SK-N-MC (cell line): Measurements from ENCODE around the gene STEEP1.

Source experiments
- DNase-seq: peaks from one replicate; pipeline ENCODE4 v3.0.0-alpha.2; 2011; ENCODE audit warnings: low read depth, low spot score
- H3K27ac ChIP-seq: fragments of 200-600 bp; sonication (generic); 2 replicates; pipeline ENCODE4 v1.5.1; 2016; ENCODE audit warnings: mixed run types
- H3K36me3 ChIP-seq: fragments of 200-600 bp; sonication (generic); 2 replicates; pipeline ENCODE4 v1.6.1; 2017; ENCODE audit warnings: antibody characterized with exemption, low read length, mixed read lengths; ENCODE audit not compliant: insufficient read depth
- H3K4me3 ChIP-seq: fragments of 200-600 bp; sonication (generic); 2 replicates; pipeline ENCODE4 v1.5.1; 2016
- H3K9ac ChIP-seq: fragments of 200-600 bp; sonication (generic); 2 replicates; pipeline ENCODE4 v1.8.0; 2017; ENCODE audit warnings: mixed run types, mixed read lengths; ENCODE audit not compliant: insufficient read length
- H3K9me3 ChIP-seq: fragments of 200-600 bp; sonication (generic); 2 replicates; pipeline ENCODE4 v1.6.1; 2017; ENCODE audit warnings: low read depth, mild to moderate bottlenecking, antibody characterized with exemption, low read length, moderate library complexity, mixed read lengths
- EZH2 ChIP-seq: fragments of 200-600 bp; sonication (generic); IDR thresholded peaks from one replicate; pipeline ENCODE4 v1.6.1; 2017; ENCODE audit warnings: antibody characterized with exemption
- FOXP2 ChIP-seq: optimal IDR thresholded peaks from 2 replicates; pipeline ENCODE3; 2011; ENCODE audit warnings: mild to moderate bottlenecking, moderate library complexity; ENCODE audit not compliant: insufficient read depth; ENCODE audit errors: extremely low read length, control extremely low read depth
- POLR2AphosphoS5 ChIP-seq: IDR thresholded peaks from 2 replicates; pipeline ENCODE4 v1.6.1; 2012; ENCODE audit warnings: mild to moderate bottlenecking, low read depth, low read length, borderline replicate concordance

The STEEP1 gene

GRCh38 chrX:119589810-119590209, 24.6 kb upstream of the STEEP1 start:
- Histone ChIP-seq H3K9me3 (no peaks in the 10 kb centered on the region), H3K36me3 (peaks cover 38% of the 10 kb centered on the region), H3K27ac (no peak overlapping the region), H3K9ac (no peak overlapping the region), H3K4me3 (no peak overlapping the region)
- no peak for DNase-seq
- no peak for TF ChIP-seq EZH2

- no peak overlapping the region for H3K4me3 ChIP-seq
- no peak overlapping the region for H3K9ac ChIP-seq
- peaks cover 2% of the 10 kb centered on the region; the same call in 1 of the 2 replicates for H3K36me3 ChIP-seq
- H3K9me3 ChIP-seq = no peaks in the 10 kb centered on the region
- TF ChIP-seq FOXP2 (no peak), EZH2 (no peak), POLR2AphosphoS5 (no peak)
- 0 out of 2 replicates have a peak overlapping the region, but pooled peaks have one; percentile 31 for H3K27ac ChIP-seq
- DNase-seq = no peak
These were observed 18.3 kb upstream of the STEEP1 start for GRCh38 chrX:119583431-119584059.

DNA sequence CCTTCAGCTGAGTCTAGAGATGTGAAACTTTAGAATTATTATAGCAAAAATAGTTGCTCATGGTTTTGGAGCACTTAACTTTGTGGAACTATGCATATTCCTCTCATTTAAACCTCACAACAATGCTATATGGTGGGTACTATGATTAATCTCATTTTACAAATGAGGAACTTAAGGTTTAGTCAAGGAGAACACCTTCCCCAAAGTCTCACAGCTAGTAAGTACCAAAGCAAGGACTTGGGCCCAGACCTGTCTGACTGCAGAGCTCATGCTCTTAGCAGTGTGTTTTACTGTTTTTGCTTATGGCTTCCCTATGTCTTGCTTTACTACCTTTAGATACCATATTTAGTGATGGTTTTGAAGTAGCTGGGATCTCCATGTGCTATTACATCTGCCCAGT, 14.2 kb upstream of the STEEP1 start:
- TF ChIP-seq POLR2AphosphoS5 (no peak), FOXP2 (no peak), EZH2 (no peak)
- Histone ChIP-seq H3K36me3 (peaks cover 18% of the 10 kb centered on the region; the same call in 1 of the 2 replicates), H3K9me3 (no peaks in the 10 kb centered on the region), H3K9ac (no peak overlapping the region), H3K4me3 (no peak overlapping the region), H3K27ac (no peak overlapping the region)
- DNase-seq = no peak

- Histone ChIP-seq H3K4me3 (peak within 1 kb of the TSS; percentile 86), H3K27ac (peak within 1 kb of the TSS; percentile 67; the same call in 1 of the 2 replicates), H3K9ac (peak within 1 kb of the TSS; percentile 93), H3K9me3 (no peaks in the 10 kb centered on the region), H3K36me3 (peaks cover 16% of the 10 kb centered on the region; the same call in 1 of the 2 replicates)
- TF ChIP-seq POLR2AphosphoS5 (peak; percentile 93), FOXP2 (no peak)
- DNase-seq = peak; percentile 61
These were observed 9.4 kb upstream of the STEEP1 start, which contains the start of gene UBE2A for GRCh38 chrX:119574394-119575266. Gene UBE2A, plus strand, starts transcription at chrX:119574563. Its CDS starts 149 bp downstream, at chrX:119574712.

DNA sequence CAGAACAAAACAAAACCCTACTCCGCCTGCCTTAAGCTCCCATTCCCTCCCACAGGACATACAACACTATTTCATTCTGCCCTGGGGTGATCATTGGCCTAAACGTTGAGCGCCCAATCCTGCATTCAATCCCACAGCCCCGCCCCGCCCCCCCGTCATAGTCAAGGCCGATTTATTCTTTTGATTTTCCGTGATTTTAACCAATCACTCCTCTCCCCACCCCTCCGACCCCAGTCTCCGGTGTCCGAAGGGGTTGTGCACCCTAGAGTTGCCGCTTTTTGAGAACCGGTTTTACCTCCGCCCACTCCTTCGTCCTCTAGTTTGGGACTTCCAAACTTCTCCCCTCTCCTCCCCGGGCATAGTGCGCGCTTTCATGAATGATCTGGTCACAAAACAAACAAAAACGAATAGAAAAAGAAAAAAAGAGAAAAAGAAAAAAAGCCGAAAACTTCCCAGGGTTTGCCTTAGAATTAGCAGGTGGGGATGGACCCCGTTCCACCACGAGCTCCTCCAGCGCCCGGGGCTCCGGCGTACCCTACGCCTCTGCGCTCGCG, 8.7 kb upstream of the STEEP1 start:
- peak overlapping the region; percentile 86 for H3K4me3 ChIP-seq
- H3K36me3 ChIP-seq = peaks cover 16% of the 10 kb centered on the region; the same call in 1 of the 2 replicates
- H3K27ac ChIP-seq = peak overlapping the region; percentile 67; the same call in 1 of the 2 replicates
- peak overlapping the region; percentile 78 for H3K9ac ChIP-seq
- DNase-seq = no peak
- no peak for TF ChIP-seq EZH2
- H3K9me3 ChIP-seq = no peaks in the 10 kb centered on the region

DNA sequence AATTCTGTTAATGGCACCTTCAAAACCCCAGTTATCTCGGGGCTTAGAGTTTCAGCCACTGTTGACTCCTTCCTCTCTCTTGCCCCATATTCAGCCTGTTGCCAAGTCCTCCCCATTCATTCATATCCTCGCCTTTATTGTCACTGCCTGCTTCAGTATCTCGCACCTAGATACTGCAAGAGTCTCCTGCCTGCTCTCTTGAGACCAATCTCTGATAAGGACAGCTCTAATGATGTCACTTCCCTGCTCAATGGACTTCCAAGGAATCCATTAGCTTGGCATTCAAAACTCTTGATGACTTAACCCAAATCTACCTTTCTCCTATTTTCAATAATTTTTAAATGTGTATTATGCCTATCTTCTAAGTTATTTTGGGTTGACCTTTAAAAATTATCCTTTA, 8.0 kb upstream of the STEEP1 start:
- no peaks in the 10 kb centered on the region for H3K9me3 ChIP-seq
- no peak for TF ChIP-seq FOXP2
- TF ChIP-seq EZH2 = no peak
- TF ChIP-seq POLR2AphosphoS5 = no peak
- peak overlapping the region; percentile 59 for H3K9ac ChIP-seq
- H3K27ac ChIP-seq = no peak overlapping the region
- peaks cover 16% of the 10 kb centered on the region; the same call in 1 of the 2 replicates for H3K36me3 ChIP-seq
- DNase-seq = no peak
- peak overlapping the region; percentile 86 for H3K4me3 ChIP-seq

GRCh38 chrX:119570351-119570835, 5.2 kb upstream of the STEEP1 start:
- Histone ChIP-seq H3K27ac (no peak overlapping the region), H3K9ac (no peak overlapping the region), H3K36me3 (no peaks in the 10 kb centered on the region), H3K4me3 (no peak overlapping the region), H3K9me3 (no peaks in the 10 kb centered on the region)
- TF ChIP-seq POLR2AphosphoS5 (no peak), FOXP2 (no peak), EZH2 (no peak)
- no peak for DNase-seq

DNA sequence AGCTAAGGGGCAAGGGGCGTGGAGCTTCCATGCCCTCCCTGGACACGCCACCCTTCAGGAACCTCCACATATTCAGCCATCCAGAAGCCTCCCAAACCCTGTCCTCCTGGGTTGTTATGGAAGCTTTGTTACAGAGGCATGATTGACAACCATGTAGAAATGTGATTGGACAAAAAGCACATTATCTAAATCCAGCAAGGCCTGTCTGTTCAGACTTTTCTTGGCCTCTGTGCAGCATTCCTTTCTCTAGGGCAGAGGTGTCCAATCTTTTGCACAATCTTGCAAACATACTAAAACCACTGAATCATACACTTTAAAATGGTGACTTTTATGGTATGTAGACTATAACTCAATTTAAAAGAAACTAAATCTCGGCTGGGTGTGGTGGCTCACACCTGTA, 12.7 kb downstream of the STEEP1 start:
- no peak for DNase-seq
- Histone ChIP-seq H3K4me3 (no peak overlapping the region), H3K9ac (no peak overlapping the region), H3K36me3 (peaks cover 3% of the 10 kb centered on the region; the same call in 1 of the 2 replicates), H3K27ac (no peak overlapping the region), H3K9me3 (no peaks in the 10 kb centered on the region)
- TF ChIP-seq FOXP2 = no peak
